Endothelial cell of umbilical vein (primary cell): ENCODE measurements around the gene EBLN1. TPM values are rescaled to one million over a fixed set of nuclear protein-coding genes. Genes with fewer than 3 reads are reported as not detected.

Source experiments
- BruUV-seq: library from RNA; stranded (reverse); fragments of 400-500 nt; replicated peaks from 2 replicates; lab custom pipeline; 2021; lab: Mats Ljungman, UMichigan
- CTCF ChIA-PET: fragments of 300-600, 350-600 bp; sonication (Branson Sonifier 250); formaldehyde crosslinking; loops from one replicate; lab custom pipeline; 2021; ENCODE audit warnings: antibody characterized with exemption, inconsistent platforms; lab: Charles Lee
- POLR2A ChIA-PET: fragments of 300-600, 350-600 bp; sonication (Branson Sonifier 250); formaldehyde crosslinking; loops from one replicate; lab custom pipeline; 2021; ENCODE audit warnings: antibody characterized with exemption, inconsistent platforms; lab: Charles Lee
- DNase-seq: peaks from one replicate; pipeline ENCODE4 v3.0.0-alpha.2; 2011; ENCODE audit warnings: low read depth, low spot score
- FAIRE-seq: peaks from 2 replicates; lab custom pipeline; 2011; peaks lifted over from hg19 to GRCh38; lab: Jason Lieb, UNC
- H2AFZ ChIP-seq: 2 replicates; pipeline ENCODE4 v1.6.0; 2012; ENCODE audit warnings: low read depth, low read length, control low read depth, inconsistent platforms
- H3K27ac ChIP-seq: 2 replicates; pipeline ENCODE4 v1.5.1; 2011; ENCODE audit warnings: low read depth, mild to moderate bottlenecking, control low read depth, low read length, moderate library complexity; ENCODE audit not compliant: insufficient read depth
- H3K27me3 ChIP-seq, 2 experiments: 2 replicates each; pipeline versions ENCODE4 v1.6.0 to v1.6.1; 2011; ENCODE audit warnings: low read length in 2 of 2, mixed read lengths in 1 of 2; ENCODE audit not compliant: control insufficient read depth in 2 of 2, insufficient read depth in 2 of 2
- H3K36me3 ChIP-seq, 2 experiments: 2 replicates in 1 of 2; 3 replicates in 1 of 2; pipeline ENCODE4 v1.5.1; 2011; ENCODE audit warnings: low read length in 2 of 2, mild to moderate bottlenecking in 1 of 2, moderate library complexity in 1 of 2; ENCODE audit not compliant: control insufficient read depth in 2 of 2, insufficient read depth in 2 of 2; ENCODE audit errors: extremely low read depth in 1 of 2
- H3K4me1 ChIP-seq: 3 replicates; pipeline ENCODE4 v1.5.1; 2011; ENCODE audit warnings: mild to moderate bottlenecking, low read length; ENCODE audit not compliant: control insufficient read depth, insufficient read depth; ENCODE audit errors: extremely low read depth
- H3K4me2 ChIP-seq: 2 replicates; pipeline ENCODE4 v1.6.1; 2011; ENCODE audit warnings: low read length, control low read depth, mixed read lengths; ENCODE audit not compliant: insufficient read depth
- H3K4me3 ChIP-seq, 3 experiments: fragments of 200-600 bp in 1 of 3; sonication (generic), shearing (Covaris generic) in 1 of 3; replicated peaks in 1 of 3; 2 replicates each; pipeline ENCODE4 v1.5.1; 2011 to 2016; ENCODE audit warnings: control low read depth in 3 of 3, low read length in 3 of 3, mild to moderate bottlenecking in 2 of 3, inconsistent platforms in 1 of 3, low read depth in 1 of 3, moderate library complexity in 1 of 3; ENCODE audit not compliant: insufficient read depth in 1 of 3
- H3K79me2 ChIP-seq: 2 replicates; pipeline ENCODE4 v1.6.0; 2012; ENCODE audit warnings: low read length, inconsistent platforms; ENCODE audit not compliant: control insufficient read depth, insufficient read depth
- H3K9ac ChIP-seq: replicated peaks from 2 replicates; pipeline ENCODE3; 2011; ENCODE audit warnings: low read length, control low read depth; ENCODE audit not compliant: insufficient read depth; ENCODE audit errors: extremely low read depth
- H3K9me1 ChIP-seq: replicated peaks from 3 replicates; pipeline ENCODE4 v1.6.0; 2011; ENCODE audit warnings: mild to moderate bottlenecking, low read length; ENCODE audit not compliant: control insufficient read depth, insufficient read depth; ENCODE audit errors: extremely low read depth
- H3K9me3 ChIP-seq: replicated peaks from 2 replicates; pipeline ENCODE4 v1.5.1; 2012; ENCODE audit warnings: low read length, inconsistent platforms; ENCODE audit not compliant: control insufficient read depth, insufficient read depth
- H4K20me1 ChIP-seq: replicated peaks from 2 replicates; pipeline ENCODE3; 2011; ENCODE audit warnings: mild to moderate bottlenecking, low read length; ENCODE audit not compliant: control insufficient read depth, insufficient read depth; ENCODE audit errors: extremely low read depth
- GATA2 ChIP-seq: IDR thresholded peaks from 2 replicates; pipeline ENCODE4 v1.7.0; 2011; ENCODE audit warnings: low read depth, mild to moderate bottlenecking, moderate library complexity, mixed read lengths, low read length; ENCODE audit not compliant: insufficient read length, insufficient read depth
- JUN ChIP-seq: IDR thresholded peaks from 2 replicates; pipeline ENCODE4 v1.6.1; 2011; ENCODE audit warnings: borderline replicate concordance, low read depth; ENCODE audit not compliant: insufficient read length, insufficient read depth
- MAX ChIP-seq: IDR thresholded peaks from 2 replicates; pipeline ENCODE4 v1.6.1; 2011; ENCODE audit not compliant: insufficient read depth, insufficient read length
- dilution Hi-C: fragments of 300-500 bp; cut with MboI; formaldehyde crosslinking; loops from one replicate; pipeline ENCODE4 v1.15.0; 2019; ENCODE audit warnings: low sequenced_read_pairs; ENCODE audit not compliant: extremely low pct_ligation_motif_present
- intact Hi-C: fragments of 100-400 bp; cut with micrococcal nuclease; formaldehyde crosslinking; loops from one replicate; pipeline ENCODE4 v1.10.0; 2022
- polyA plus RNA-seq, 4 experiments: library from polyadenylated mRNA; depleted of rRNA in 3 of 4; stranded (reverse) in 3 of 4; unstranded in 1 of 4; fragments of >200 nt; gene quantifications; 2 replicates each; pipeline versions ENCODE4 v1.2.1 to v1.2.3, GENCODE V29; 2011 to 2012; ENCODE audit warnings: missing spikeins in 1 of 4
- total RNA-seq: library from RNA; stranded (reverse); gene quantifications from 2 replicates; pipeline ENCODE4 v1.2.3, GENCODE V29; 2021
- TF ChIP-seq, protein P1 (sequence below), 2 donors: IDR thresholded peaks; 1 replicate in 1 of 2; 2 replicates in 1 of 2; pipeline ENCODE4 v1.5.1; 2011; ENCODE audit warnings: low read length in 2 of 2, mild to moderate bottlenecking in 2 of 2, moderate library complexity in 2 of 2, control low read depth in 1 of 2, inconsistent platforms in 1 of 2, low read depth in 1 of 2; ENCODE audit not compliant: insufficient read depth in 1 of 2; ENCODE audit errors: extremely low read depth in 1 of 2

The EBLN1 gene
- total and polyA plus RNA-seq, 2 donors (not counting 3 experiments of a cell fraction or from before 2014, with no cell fraction given): not detected

DNA sequence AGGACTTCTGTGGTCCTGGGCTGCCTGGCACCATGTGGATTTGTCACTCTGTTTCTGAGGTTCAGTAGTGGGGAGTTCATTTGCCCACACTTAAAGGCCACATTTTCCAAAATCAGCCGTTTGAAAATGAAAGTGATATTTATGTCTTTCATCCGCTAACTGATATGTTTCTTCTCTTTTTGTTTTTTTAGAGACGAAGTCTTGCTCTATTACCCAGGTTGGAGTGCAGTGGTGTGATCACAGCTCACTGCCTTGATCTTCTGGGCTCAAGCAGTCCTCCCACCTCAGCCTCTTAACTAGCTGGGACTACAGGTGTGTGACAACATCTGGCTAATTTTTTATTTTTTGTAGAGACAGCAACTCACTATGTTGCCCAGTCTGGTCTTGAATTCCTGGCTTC is 58.6 kb downstream of the EBLN1 start:
- DNase-seq (no peak), FAIRE-seq (no peak)
- H3K79me2 ChIP-seq: no peaks in the 10 kb centered on the region
- H2AFZ ChIP-seq: no peak overlapping the region
- no peak overlapping the region for H3K27ac ChIP-seq
- no peaks in the 10 kb centered on the region for H3K36me3 ChIP-seq
- H3K9ac ChIP-seq: no peak overlapping the region
- intact Hi-C loops: no loop called here
- CTCF ChIA-PET: no interaction called here
- no peak overlapping the region for H3K4me3 ChIP-seq
- dilution Hi-C loops: no loop called here
- no peaks in the 10 kb centered on the region for H4K20me1 ChIP-seq
- no peaks in the 10 kb centered on the region for H3K27me3 ChIP-seq
- H3K4me1 ChIP-seq: no peaks in the 10 kb centered on the region
- BruUV-seq: no TSS peak
- POLR2A ChIA-PET: no interaction called here
- TF ChIP-seq GATA2 (no peak), MAX (no peak), JUN (no peak)
- TF ChIP-seq, protein P1, sequence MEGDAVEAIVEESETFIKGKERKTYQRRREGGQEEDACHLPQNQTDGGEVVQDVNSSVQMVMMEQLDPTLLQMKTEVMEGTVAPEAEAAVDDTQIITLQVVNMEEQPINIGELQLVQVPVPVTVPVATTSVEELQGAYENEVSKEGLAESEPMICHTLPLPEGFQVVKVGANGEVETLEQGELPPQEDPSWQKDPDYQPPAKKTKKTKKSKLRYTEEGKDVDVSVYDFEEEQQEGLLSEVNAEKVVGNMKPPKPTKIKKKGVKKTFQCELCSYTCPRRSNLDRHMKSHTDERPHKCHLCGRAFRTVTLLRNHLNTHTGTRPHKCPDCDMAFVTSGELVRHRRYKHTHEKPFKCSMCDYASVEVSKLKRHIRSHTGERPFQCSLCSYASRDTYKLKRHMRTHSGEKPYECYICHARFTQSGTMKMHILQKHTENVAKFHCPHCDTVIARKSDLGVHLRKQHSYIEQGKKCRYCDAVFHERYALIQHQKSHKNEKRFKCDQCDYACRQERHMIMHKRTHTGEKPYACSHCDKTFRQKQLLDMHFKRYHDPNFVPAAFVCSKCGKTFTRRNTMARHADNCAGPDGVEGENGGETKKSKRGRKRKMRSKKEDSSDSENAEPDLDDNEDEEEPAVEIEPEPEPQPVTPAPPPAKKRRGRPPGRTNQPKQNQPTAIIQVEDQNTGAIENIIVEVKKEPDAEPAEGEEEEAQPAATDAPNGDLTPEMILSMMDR (IDR thresholded peaks at IDR 0.05; ENCODE audit: extremely low read depth in 1 of 2, insufficient read depth in 1 of 2, low read depth in 1 of 2, low read length in 2 of 2): no peak
- no peaks in the 10 kb centered on the region for H3K9me3 ChIP-seq
- H3K9me1 ChIP-seq: no peaks in the 10 kb centered on the region
- H3K4me2 ChIP-seq: no peak overlapping the region

Other genes starting within 250 kb of the EBLN1 start
- gene DNAJC1, start 214.3 kb downstream of the EBLN1 start, total RNA-seq: 19.7 and 22.5 TPM in 2 replicates
- 11.2 and 11.6 TPM in 2 replicates for gene DNAJC1, start 214.3 kb downstream of the EBLN1 start, polyA plus RNA-seq
- gene COMMD3, start 98.4 kb upstream of the EBLN1 start, total RNA-seq: 48.9 and 49.8 TPM in 2 replicates
- gene COMMD3, start 98.4 kb upstream of the EBLN1 start, polyA plus RNA-seq: 21.0 and 22.5 TPM in 2 replicates
- 21.0 and 25.1 TPM in 2 replicates for gene BMI1, start 103.1 kb upstream of the EBLN1 start, total RNA-seq
- 12.0 and 13.0 TPM in 2 replicates for gene BMI1, start 103.1 kb upstream of the EBLN1 start, polyA plus RNA-seq
- not detected in 2 replicates for gene SPAG6, start 127.5 kb upstream of the EBLN1 start, total RNA-seq
- gene SPAG6, start 127.5 kb upstream of the EBLN1 start, polyA plus RNA-seq: not detected in 2 replicates